G401 (cell line): Measurements from ENCODE around the gene PM20D1. TPM values are rescaled to one million over a fixed set of nuclear protein-coding genes. Genes with fewer than 3 reads are reported as not detected.
"Not testable (repeated sequence)": the region's sequence is repeated elsewhere in the genome, so short reads cannot be mapped to it uniquely, and the experiment has no call there.

ENCODE experiments used
- DNase-seq: peaks from one replicate; pipeline ENCODE4 v3.0.0-alpha.2; 2015; ENCODE audit warnings: low spot score
- in situ Hi-C: cut with HindIII; loops from 2 replicates; pipeline ENCODE4 v1.10.0; 2016; ENCODE audit warnings: low sequenced_read_pairs, mixed read lengths
- total RNA-seq: library from RNA; depleted of rRNA; stranded (reverse); fragments of >200 nt; shearing (Covaris generic); gene quantifications from 2 replicates; pipeline ENCODE4 v1.2.3, GENCODE V29; 2014

The PM20D1 gene
- total RNA-seq, 1 experiment from 2014 or later, result not detected

DNA sequence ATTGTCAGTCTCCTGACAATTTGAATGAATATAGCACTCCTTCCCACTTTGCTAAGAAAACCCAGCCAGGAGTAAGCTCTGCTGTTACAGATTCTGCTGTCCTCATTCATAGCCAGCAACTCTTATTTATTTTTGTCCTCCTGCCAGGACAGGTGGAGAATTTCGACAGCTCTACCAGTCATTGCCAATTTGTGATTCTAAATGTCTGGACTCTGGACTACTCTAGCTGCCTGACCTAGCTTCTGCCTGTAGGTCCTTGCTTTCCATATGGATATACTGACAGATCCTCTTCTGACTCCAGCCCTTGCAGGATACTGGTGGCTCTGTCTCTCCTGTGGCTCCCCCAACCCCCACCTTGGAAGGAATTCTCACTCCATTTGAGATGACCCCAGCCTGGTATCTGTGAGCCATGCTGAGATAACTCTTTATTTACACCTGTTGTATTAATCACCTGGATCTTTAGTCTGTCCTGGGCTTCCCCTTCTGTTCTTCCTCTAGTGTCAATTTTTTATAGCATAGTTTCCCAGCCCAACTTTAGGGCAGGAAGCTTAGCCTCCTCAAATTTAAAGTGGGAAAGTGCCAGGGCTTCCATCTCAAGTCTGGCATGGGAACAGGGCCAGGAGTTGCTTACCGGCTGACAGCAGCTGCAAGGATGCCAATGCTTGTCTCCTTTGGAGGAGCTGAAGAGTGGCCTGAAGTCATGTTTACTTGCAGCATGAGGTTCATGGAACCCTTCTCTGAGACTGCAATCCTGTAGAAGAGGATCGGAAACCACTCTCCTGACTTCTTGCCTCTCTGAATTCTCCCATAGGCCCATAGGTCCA is 6.7 kb downstream of the PM20D1 start:
- DNase-seq, result peak; percentile 45
- in situ Hi-C loops, result no loop called here

DNA sequence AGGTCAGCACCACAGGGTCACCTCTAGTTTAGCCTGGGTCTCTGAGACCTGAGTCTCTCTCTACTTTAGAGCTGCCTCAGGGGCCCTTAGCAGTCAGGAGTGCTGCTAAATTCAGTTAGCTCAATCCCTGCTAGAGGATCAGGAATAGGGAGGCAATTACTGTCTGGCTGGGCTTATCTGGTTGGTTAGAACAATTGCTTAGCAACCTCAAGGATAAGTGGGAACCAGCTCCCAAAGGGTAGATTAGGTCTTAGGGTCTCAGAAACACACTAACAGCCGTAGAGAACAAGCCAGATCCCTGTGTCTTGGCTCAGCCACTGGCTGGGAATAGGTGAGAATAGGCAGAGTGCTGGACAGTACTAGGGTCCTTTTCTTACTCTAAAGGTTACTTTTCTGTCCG is 7.7 kb downstream of the PM20D1 start:
- no peak for DNase-seq
- in situ Hi-C loops, result no loop called here

DNA sequence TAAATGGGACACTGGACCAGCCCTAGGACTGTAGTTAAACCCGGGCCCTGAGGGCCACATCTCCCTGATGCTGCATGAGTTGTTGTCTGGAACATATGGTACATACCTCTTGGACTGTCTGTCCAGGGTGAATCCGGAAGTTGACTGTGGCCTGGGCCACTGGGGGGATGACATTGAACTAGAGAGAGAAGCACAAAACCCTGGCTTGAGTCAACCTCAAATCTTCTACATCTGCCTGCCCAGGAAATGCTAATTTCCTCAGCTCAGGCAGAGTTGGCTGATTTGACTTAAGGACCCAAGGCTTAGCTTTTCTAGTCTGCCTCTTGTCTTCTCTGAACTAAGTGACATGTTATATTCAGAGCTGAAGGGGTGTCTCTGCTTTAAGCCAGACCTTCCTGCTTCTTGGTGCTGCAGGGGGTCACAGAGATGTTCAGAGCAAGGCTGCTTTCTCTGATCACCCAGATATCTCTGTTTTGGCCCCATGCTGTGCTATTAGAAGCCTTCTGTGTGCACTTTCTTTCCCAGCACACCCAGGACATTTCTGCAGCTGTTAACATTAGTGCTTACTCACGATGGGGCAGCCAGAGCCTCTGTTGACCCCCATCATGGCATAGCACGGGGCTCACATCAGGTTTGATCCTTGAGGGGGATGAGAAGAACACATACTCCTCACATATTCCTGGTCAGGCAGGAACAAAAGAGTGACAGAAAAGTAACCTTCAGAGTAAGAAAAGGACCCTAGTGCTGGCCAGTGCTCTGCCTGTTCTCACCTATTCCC is 9.6 kb downstream of the PM20D1 start:
- in situ Hi-C loops, result no loop called here
- DNase-seq, result no peak

DNA sequence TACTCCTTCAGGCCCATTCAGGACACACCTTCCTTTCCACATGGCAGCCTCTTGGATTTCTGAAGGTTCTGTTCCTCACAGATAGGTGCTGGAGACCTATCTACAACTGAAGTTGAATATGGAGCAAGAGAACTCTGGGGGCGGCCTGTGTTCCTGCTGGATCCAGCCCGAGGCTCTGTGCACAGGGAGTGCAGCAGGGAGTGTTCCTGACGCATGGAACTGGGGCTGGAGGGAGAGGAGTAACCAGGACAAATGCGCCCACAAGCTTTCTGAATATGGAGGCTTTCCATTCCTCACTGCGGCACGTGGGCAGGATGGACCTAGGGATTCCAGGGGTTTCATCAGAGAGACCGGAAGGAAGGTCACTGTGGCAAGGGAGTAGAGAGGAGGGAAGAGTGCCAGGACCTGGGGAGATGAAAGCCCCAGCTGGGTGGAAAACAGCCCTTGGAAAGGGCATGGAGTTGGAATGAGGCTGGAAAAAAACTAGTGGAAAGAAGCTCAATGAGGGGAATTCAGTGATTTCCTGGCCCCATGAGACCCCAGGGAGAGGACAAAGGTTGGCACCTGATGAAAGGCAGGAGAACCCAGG is 12.5 kb downstream of the PM20D1 start:
- in situ Hi-C loops, result no loop called here
- DNase-seq, result no peak

DNA sequence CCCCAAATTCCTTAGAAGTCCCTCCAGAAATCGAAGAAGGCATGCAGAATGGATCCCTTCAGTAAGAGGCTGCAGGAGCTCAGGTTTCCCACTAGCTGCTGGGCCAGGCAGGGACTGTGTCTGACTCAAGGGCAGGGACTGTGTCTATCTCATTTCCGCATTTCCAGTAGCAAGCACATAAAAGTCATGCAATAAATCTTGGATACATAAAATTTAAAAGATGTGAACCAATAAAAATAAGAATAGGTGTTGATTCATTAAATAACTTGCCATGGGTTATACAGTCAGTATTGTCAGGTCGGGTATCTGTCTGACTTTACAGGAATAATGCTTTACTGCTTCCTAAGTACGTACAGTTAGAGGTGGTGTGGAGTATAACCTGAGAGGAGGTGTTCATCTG is 15.2 kb downstream of the PM20D1 start:
- in situ Hi-C loops, result no loop called here

DNA sequence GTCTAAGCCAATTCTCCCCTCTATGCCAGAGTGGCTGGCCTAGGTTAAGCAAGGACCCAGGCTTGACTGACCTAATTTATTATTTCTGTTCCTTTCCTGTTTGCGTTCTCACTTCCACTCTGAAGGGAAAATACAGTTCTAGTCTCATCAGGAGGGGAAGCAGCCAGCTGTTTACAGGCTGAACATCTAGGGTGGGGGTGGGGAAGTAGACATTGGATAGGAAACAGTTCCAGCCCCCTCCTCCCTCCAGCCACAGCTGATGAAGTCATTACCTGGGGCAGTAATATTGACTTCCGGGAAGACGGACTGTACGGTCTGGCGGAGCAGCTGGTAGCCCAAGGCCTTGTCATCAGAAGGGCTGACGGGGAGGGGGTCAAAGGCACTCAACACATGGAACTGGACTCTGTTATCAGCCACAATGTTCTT is 17.6 kb downstream of the PM20D1 start:
- DNase-seq, result no peak
- in situ Hi-C loops, result no loop called here

More for the DNA sequence above, 15.2 kb downstream of the PM20D1 start:
- no peak for DNase-seq

DNA sequence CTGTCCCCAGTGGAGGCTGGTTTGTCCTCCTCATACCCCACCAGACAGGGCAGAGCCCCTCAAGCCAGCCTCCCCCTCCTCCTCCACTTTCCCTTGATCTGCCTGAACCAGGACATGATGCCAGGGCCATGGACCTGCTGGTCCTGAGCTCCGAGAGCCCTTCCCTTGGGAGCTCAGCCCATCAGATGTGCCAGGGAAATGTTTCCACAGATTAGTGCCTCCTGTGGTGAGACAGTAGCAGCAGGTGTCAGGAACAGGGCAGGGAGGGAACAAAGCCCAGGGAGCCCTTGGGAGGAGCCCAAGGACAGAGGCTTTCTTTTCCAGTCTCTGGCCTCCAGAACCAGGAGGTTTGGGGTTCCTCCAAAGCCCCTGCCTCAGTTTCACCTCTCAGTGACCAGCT is 22.3 kb downstream of the PM20D1 start:
- in situ Hi-C loops, result no loop called here

DNA sequence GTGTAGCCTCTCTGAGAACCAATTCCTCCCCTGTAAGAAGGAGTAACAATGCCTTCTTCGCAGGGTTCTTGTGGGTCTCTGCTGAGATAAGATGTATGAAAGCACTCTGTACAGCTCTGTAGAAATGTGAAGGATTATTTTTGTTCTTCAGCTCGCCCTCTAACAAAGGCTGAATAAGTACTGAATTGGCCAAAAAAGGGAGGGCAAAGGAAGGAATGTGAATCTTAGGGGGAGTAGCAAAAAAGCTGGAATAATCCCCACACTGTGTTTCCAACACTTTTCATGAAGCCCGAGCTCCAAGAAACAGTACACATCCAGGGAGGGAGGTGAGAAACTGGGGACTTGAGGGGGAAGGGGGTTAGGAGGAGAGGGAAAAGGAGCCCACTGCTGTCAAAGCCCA is 22.9 kb downstream of the PM20D1 start:
- no peak for DNase-seq
- in situ Hi-C loops, result no loop called here

More for the DNA sequence above, 22.3 kb downstream of the PM20D1 start:
- DNase-seq, result no peak

DNA sequence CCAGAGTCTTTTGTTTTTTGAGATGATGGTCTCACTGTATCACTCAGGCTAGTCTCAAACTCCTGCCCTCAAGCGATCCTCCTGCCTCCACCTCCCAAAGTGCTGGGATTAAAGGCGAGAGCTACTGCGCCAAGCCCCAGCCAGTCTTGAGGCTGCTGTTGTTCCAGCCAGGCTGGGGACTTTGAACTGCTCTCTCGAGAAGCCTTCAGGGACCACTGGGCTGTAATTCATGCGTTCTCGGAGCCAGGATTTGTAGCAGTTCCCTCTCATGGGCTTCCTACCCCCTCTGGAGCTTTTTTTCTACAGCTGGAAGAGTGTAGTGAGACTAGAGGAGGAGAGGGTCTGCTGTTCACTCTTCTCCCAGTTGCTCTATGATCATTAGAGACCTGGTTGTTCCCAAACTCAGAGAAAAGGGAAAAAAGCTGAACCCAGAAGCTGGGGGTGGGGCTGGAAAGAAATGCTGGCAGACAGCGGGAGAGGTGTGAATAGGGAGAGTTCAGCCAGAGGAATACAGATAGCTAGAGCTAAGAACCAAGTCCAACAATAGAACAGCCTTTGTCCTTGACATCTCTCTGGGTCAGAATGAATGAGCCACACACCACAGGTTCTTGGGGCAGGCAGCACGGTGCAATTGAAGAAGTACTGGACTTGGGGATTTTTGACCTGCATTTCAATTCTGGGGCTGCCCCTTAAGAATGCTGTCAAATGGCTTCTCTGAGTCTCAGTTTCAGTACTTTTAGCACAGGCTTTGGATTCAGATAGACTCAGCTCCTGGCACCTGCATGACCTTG is 23.7 kb downstream of the PM20D1 start:
- no peak for DNase-seq
- in situ Hi-C loops, result no loop called here

DNA sequence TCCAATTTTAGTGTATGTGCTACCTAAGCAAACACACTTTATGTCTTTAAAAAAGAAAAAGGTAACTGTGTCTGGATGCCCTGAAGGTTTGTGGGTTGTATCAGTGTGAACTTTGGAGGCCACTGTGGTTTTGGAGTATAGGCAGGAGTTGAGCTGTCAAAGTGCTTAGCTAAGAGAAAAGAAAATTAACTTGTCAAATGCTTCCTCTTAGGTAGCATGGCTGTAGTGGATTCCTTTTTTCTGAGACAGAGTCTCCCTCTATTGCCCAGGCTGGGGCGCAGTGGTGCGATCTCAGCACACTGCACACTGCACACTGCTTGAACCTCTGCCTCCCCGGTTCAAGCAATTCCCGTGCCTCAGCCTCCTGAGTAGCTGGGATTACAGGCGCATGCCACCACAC is 25.8 kb downstream of the PM20D1 start:
- in situ Hi-C loops, result no loop called here

DNA sequence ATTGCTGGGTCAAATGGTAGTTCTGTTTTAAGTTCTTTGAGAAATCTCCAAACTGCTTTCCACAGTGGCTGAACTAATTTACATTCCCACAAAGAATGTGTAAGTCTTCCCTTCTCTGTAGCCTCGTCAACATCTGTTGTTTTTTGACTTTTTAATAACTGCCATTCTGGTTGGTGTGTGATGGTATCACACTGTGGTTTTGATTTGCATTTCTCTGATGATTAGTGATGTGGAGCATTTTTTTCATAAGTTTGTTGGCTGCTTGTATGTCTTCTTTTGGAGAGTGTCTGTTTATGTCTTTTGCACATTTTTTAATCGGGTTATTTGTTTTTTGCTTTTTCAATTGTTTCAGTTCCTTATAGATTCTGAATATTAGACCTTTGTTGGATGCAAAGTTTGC is 26.7 kb downstream of the PM20D1 start:
- DNase-seq, in situ Hi-C loops: not testable (repeated sequence)

More for the DNA sequence above, 25.8 kb downstream of the PM20D1 start:
- no peak for DNase-seq

DNA sequence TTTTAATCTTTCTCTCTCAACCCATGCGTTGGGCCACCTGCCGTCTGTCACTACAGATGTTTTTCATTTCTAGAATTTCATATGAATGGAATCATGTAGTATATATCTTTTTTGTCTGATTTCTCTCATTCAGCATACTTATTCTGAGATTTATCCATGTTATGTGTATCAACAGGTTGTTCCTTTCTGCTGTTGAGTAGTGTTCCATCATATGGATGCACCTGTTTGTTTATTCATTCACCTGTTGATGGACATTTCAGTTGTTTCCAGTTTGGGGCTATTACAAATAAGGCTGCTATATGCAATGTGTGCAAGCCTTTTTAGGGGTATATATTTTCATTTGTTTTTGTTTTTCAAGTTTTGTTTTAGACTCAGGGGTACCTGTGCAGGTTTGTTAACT is 27.5 kb downstream of the PM20D1 start:
- in situ Hi-C loops, result no loop called here
- no peak for DNase-seq

DNA sequence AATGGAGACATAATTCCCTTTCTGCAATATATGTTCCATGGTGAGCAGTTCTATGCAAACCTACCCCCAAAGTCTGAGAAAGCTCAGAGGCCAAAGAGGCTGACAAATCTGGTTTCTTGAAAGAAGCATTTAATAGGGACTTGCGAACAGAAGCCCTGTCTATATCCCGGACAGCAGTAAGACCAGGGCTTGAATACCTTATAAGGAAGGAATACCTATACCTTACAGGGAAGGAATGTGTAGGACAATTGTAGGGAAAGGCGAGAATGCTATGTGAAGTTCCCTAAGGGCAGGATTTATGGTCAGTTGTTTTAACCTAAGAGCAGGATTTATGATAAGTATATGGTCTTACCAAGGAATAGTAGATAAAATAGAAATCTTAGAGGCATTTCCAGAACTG is 31.9 kb downstream of the PM20D1 start:
- in situ Hi-C loops, result no loop called here
- no peak for DNase-seq

DNA sequence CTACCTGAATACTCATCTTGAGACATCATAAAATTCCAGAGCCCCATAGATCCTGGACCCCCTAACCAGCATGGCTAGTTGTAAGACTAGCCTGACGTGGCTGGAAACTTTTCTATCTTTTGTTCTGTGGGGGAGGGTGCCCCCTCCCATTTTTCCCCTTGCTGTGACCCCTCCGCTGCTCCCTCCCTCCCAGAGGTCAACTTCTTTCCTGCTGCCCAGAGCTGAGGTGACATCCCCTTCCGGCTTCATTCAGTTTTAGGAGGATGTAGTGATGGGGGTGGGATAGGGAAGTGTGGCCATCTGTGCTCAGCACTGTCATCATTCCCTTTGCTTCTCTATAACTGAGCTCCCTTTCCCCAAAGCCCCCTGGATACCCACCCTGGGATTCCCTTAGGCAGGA is 32.6 kb downstream of the PM20D1 start:
- DNase-seq, result no peak
- in situ Hi-C loops, result no loop called here

DNA sequence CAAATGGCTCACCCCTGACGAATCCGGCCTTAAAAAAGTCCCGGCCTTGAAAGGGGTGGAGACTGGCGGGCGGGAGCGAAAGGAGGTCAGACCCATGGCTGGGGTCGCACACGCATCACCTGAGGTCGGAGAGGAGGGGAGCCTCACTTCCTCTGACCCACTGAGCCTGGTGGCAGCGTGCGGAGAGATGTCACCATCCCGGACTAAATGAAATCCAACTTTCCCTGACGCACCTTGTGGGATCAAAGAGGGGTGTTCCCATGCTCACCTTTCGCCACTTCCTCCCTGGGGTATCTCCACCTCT is 36.2 kb downstream of the PM20D1 start:
- in situ Hi-C loops, result no loop called here
- no peak for DNase-seq

DNA sequence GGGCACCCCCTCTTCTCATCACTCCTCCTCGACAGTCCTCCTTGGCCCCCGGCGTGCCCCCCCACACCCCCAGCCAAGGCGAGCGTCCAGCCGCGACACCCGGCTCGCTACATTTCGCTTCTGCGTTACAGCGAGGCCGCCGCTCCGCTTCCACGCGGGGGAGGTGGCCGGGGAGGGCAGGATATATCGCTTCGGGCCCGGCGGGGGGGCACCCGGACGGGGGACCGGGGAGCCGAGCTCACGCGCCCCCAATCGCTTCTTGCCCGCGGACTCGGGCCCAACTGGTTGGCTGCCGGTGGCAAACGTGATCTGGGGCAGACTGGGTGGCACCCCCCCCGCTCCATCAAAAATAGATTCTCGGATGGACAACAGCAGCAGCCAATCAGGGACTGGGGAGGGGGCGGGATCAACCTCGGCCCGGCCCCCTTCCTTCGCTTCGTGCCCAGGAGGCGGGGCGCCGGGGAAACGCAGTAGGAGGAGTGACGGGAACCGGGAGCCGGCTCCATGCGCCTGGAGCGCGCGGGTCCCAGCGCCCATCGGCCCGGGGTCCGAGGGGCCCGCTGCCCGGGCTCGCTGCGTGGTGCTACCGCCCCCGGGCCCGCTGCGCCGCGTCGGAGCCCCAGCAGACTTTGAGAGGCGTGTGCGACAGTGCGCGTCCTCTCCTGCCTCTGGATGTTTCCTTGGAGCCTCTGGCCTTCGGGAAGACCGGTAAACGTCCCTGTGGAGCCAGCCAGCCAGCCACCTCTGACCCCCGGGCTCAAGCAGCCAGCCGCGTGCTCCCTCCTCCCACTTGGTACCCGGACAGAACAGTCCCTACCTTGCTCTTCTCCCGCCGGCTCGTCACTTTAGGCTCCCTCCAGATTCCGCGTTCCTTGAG is 36.8 kb downstream of the PM20D1 start, which contains the start of gene SLC41A1:
TSS of gene SLC41A1 (minus strand) at position 321 of the 877 bp plus-strand sequence. CDS start 2,757 bp downstream, outside the sequence.
- in situ Hi-C loops, result no loop called here
- peak; percentile 98 for DNase-seq

DNA sequence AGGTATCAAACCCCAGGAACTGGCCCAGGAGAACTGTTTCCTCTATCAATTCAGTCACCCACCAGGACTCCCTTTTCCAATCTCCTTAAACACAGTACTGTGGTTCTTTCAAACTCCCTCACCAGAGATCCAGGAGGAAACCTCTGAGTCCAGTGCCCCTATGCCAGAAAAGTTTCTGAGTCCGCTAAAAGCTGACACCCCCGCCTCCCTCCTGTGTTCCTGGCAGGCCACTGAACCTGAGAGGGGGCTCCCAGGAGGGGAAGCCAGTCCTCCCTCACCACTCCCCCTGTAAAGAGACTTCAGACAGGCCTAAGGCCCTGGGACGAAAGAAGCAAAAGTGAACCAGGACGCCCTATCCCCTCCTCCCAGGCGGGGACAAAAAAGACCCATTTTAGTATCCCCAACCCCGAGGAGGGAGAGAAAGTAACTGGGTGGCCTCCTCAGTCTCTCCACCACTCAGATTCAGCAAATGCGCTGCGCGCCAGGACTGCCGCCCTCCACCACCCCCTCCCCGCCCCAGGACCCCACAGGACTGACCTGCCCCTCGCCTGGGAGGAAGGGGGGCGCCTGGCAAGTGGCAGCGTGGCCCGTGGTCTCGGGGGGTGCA is 37.6 kb downstream of the PM20D1 start:
- peak; percentile 41 for DNase-seq
- in situ Hi-C loops, result no loop called here

DNA sequence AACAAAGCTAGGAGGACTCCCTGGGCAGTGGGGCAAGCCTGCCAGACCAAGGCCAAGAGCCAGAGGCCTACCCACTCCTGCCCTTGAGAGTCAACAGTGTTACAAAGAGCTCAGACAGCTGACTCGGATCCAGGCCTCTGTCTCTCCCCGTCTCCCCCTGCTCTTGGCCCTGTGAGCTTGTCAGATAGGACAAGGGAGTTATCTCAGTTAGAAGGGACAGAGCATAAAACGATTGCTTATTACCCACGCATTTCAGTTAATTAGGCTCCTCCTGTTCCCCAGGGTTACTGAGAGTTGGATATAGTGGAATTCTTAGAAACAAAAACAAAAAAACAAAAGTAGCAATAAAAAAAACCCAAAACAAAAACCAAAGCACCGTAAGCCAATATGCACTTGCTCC is 38.3 kb downstream of the PM20D1 start:
- DNase-seq, result peak; percentile 62
- in situ Hi-C loops, result no loop called here
